Naive thymus-derived CD4-positive, alpha-beta T cell (primary cell): ENCODE measurements around the gene OR52R1. TPM values are rescaled to one million over a fixed set of nuclear protein-coding genes. Genes with fewer than 3 reads are reported as not detected.

Experiments
- ATAC-seq: fragments of 150-1000 bp; cut with Tn5 transposase; 2 replicates; pipeline ENCODE4 v1.10.0; 2021; ENCODE audit warnings: mild to moderate bottlenecking, moderate library complexity
- CTCF ChIA-PET: fragments of 350-600 bp; sonication (Branson Sonifier 250); formaldehyde crosslinking; loops from one replicate; lab custom pipeline; 2021; ENCODE audit warnings: antibody characterized with exemption; lab: Charles Lee
- POLR2A ChIA-PET: fragments of 350-600 bp; sonication (Branson Sonifier 250); formaldehyde crosslinking; loops from one replicate; lab custom pipeline; 2021; ENCODE audit warnings: antibody characterized with exemption, inconsistent platforms; lab: Charles Lee
- DNase-seq, 9 donors: peaks; one replicate each; pipeline versions ENCODE4 v3.0.0 to v3.0.0-alpha.2; 2020 to 2022; ENCODE audit warnings: mixed read lengths in 1 of 9
- H3K27ac ChIP-seq: one replicate; pipeline ENCODE4 v1.7.0; 2013; ENCODE audit warnings: mild to moderate bottlenecking, low read depth, low read length, moderate library complexity
- H3K27me3 ChIP-seq, 2 donors: one replicate each; pipeline ENCODE4 v1.7.0; 2013; ENCODE audit warnings: low read length in 2 of 2, mild to moderate bottlenecking in 2 of 2, moderate library complexity in 2 of 2; ENCODE audit not compliant: control insufficient read depth in 2 of 2, insufficient read depth in 2 of 2
- H3K36me3 ChIP-seq, 3 experiments: 1 replicate in 2 of 3; 2 replicates in 1 of 3; pipeline ENCODE4 v1.7.0; 2013; ENCODE audit warnings: low read length in 3 of 3, mild to moderate bottlenecking in 3 of 3, moderate library complexity in 1 of 3; ENCODE audit not compliant: insufficient read depth in 3 of 3, control insufficient read depth in 2 of 3
- H3K4me1 ChIP-seq, 2 donors: one replicate each; pipeline ENCODE4 v1.7.0; 2013; ENCODE audit warnings: low read length in 2 of 2, mild to moderate bottlenecking in 2 of 2, moderate library complexity in 1 of 2; ENCODE audit not compliant: control insufficient read depth in 2 of 2, insufficient read depth in 2 of 2
- H3K4me3 ChIP-seq: 2 replicates; pipeline ENCODE4 v1.7.0; 2013; ENCODE audit warnings: mild to moderate bottlenecking, low read length
- H3K9me3 ChIP-seq, 3 experiments: 1 replicate in 2 of 3; 2 replicates in 1 of 3; pipeline ENCODE4 v1.7.0; 2013; ENCODE audit warnings: low read length in 3 of 3; ENCODE audit not compliant: control insufficient read depth in 2 of 3
- H3K27ac Mint-ChIP-seq, 9 donors: one replicate each; pipeline ENCODE4 v1.8.0; 2020 to 2022; ENCODE audit warnings: mixed read lengths in 9 of 9, mild to moderate bottlenecking in 8 of 9, moderate library complexity in 5 of 9, inconsistent platforms in 2 of 9
- H3K27me3 Mint-ChIP-seq, 5 donors: one replicate each; pipeline ENCODE4 v1.8.0; 2021 to 2022; ENCODE audit warnings: mixed read lengths in 5 of 5, mild to moderate bottlenecking in 1 of 5
- H3K36me3 Mint-ChIP-seq, 5 donors: one replicate each; pipeline ENCODE4 v1.8.0; 2020 to 2022; ENCODE audit warnings: mixed read lengths in 5 of 5, mild to moderate bottlenecking in 3 of 5, inconsistent platforms in 1 of 5
- H3K4me1 Mint-ChIP-seq, 7 donors: one replicate each; pipeline ENCODE4 v1.8.0; 2020 to 2022; ENCODE audit warnings: mixed read lengths in 7 of 7, mild to moderate bottlenecking in 3 of 7, inconsistent platforms in 1 of 7
- H3K4me3 Mint-ChIP-seq, 10 donors: one replicate each; pipeline ENCODE4 v1.8.0; 2020 to 2022; ENCODE audit warnings: mild to moderate bottlenecking in 10 of 10, mixed read lengths in 10 of 10, moderate library complexity in 6 of 10, inconsistent platforms in 2 of 10
- H3K9me3 Mint-ChIP-seq, 11 donors: one replicate each; pipeline ENCODE4 v1.8.0; 2020 to 2022; ENCODE audit warnings: mixed read lengths in 11 of 11, mild to moderate bottlenecking in 4 of 11, inconsistent platforms in 1 of 11, moderate library complexity in 1 of 11
- intact Hi-C, 2 donors: fragments of 100-400 bp; cut with micrococcal nuclease; formaldehyde crosslinking; loops; one replicate each; pipeline ENCODE4 v1.15.1; 2023
- polyA plus RNA-seq, 2 donors: library from polyadenylated mRNA; unstranded; fragments of 300-500 nt; fragmentation: Illumina TruSeq; gene quantifications; one replicate each; pipeline ENCODE4 v1.2.3, GENCODE V29; 2021
- total RNA-seq, 6 experiments: library from RNA in 5 of 6; stranded (reverse) in 5 of 6; gene quantifications; 1 replicate in 5 of 6; 2 replicates in 1 of 6; pipeline ENCODE4 v1.2.3 and lab custom pipeline; 2021 to 2026

The OR52R1 gene
- total and polyA plus RNA-seq, 7 experiments from 2014 or later: not detected

DNA sequence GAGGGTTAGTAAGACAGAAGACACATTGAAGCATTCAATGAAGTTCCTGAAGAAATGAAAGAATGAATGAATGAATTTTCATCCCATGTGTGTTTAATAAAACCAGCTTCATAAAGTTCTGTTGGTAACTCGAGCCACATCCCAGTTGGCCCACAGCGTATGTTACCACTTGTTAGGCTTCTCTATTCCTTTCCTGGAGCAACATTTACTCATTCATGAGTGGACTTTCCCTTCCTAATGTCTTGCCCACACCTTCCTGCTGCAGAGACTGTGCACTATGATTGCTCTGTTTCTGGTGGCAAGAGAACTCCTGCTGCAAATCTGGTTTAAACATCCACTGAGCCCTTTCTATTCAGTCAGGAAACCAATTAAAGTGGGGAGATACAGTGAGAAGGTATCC lies 7.0 kb downstream of the OR52R1 start:
- H3K36me3 ChIP-seq: no peaks in the 10 kb centered on the region
- CTCF ChIA-PET: no interaction called here
- peaks cover 0 to 10% (median 6%) of the 10 kb centered on the region in 5 donors for H3K27me3 Mint-ChIP-seq

DNA sequence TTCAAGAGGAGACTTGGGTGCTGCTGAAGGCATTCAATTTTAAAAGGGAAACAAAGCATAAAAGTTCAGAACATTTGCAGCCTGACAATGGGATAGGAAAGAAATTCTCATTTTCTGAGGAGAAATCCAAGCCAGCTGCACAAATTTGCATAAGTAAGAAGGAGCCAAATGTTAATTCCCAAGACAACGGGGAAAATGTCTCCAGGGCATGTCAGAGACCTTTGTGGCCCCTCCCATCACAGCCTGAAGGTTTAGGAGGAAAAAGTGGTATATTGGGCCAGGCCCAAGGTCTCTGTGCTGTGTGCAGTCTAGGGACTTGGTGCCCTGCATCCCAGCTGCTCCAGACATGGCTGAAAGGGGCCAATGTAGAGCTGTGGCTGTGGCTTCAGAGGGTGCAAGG lies 21.7 kb downstream of the OR52R1 start:
- ATAC-seq (no peak), DNase-seq (no peak)
- intact Hi-C loops: no loop called here
- CTCF ChIA-PET: no interaction called here
- no peak overlapping the region for H3K4me3 Mint-ChIP-seq
- Histone ChIP-seq H3K27ac (no peak overlapping the region), H3K4me3 (no peak overlapping the region), H3K4me1 (no peaks in the 10 kb centered on the region), H3K36me3 (no peaks in the 10 kb centered on the region), H3K27me3 (no peaks in the 10 kb centered on the region), H3K9me3 (no peaks in the 10 kb centered on the region)
- no peak overlapping the region for H3K27ac Mint-ChIP-seq
- H3K9me3 Mint-ChIP-seq: peaks cover 0 to 22% (median 7%) of the 10 kb centered on the region in 11 donors
- POLR2A ChIA-PET: no interaction called here
- peaks cover 0 to 6% (median 0%) of the 10 kb centered on the region in 5 donors for H3K36me3 Mint-ChIP-seq
- H3K4me1 Mint-ChIP-seq: no peaks in the 10 kb centered on the region
- H3K27me3 Mint-ChIP-seq: peaks cover 0 to 28% (median 15%) of the 10 kb centered on the region in 5 donors

More for the DNA sequence above, 7.0 kb downstream of the OR52R1 start:
- no peaks in the 10 kb centered on the region for H3K27me3 ChIP-seq
- Mint-ChIP-seq H3K9me3 (peaks cover 0 to 2% (median 0%) of the 10 kb centered on the region in 11 donors), H3K27ac (no peak overlapping the region), H3K36me3 (no peaks in the 10 kb centered on the region), H3K4me1 (no peaks in the 10 kb centered on the region), H3K4me3 (no peak overlapping the region)
- H3K9me3 ChIP-seq: no peaks in the 10 kb centered on the region
- no peak overlapping the region for H3K27ac ChIP-seq
- no peak overlapping the region for H3K4me3 ChIP-seq
- H3K4me1 ChIP-seq: no peaks in the 10 kb centered on the region
- POLR2A ChIA-PET: no interaction called here
- DNase-seq: no peak
- ATAC-seq: no peak
- intact Hi-C loops: no loop called here

GRCh38 chr11:4769838-4770237 lies 34.3 kb downstream of the OR52R1 start, which contains the start of gene OR51F1:
TSS of gene OR51F1 (minus strand) at chr11:4769938. CDS start at chr11:4769938, 0 bp downstream.
- H3K4me3 ChIP-seq: no peak within 1 kb of the TSS
- intact Hi-C loops: no loop called here
- DNase-seq (no peak), ATAC-seq (no peak)
- H3K27ac Mint-ChIP-seq: no peak within 1 kb of the TSS
- no peaks in the 10 kb centered on the region for H3K4me1 Mint-ChIP-seq
- no peaks in the 10 kb centered on the region for H3K36me3 ChIP-seq
- no peaks in the 10 kb centered on the region for H3K27me3 ChIP-seq
- peaks cover 0 to 23% (median 7%) of the 10 kb centered on the region in 5 donors for H3K27me3 Mint-ChIP-seq
- no peaks in the 10 kb centered on the region for H3K9me3 ChIP-seq
- POLR2A ChIA-PET: no interaction called here
- CTCF ChIA-PET: no interaction called here
- H3K27ac ChIP-seq: no peak within 1 kb of the TSS
- no peaks in the 10 kb centered on the region for H3K4me1 ChIP-seq
- no peaks in the 10 kb centered on the region for H3K36me3 Mint-ChIP-seq
- H3K9me3 Mint-ChIP-seq: peaks cover 0 to 2% (median 0%) of the 10 kb centered on the region in 11 donors
- no peak within 1 kb of the TSS for H3K4me3 Mint-ChIP-seq

- H3K27me3 ChIP-seq: no peaks in the 10 kb centered on the region
- ChIA-PET POLR2A (no interaction called here), CTCF (no interaction called here)
Observed at GRCh38 chr11:4768094-4768493, 36.1 kb downstream of the OR52R1 start.

GRCh38 chr11:4766420-4767043 lies 37.6 kb downstream of the OR52R1 start:
- DNase-seq (no peak), ATAC-seq (no peak)
- no peaks in the 10 kb centered on the region for H3K4me1 ChIP-seq
- no peak overlapping the region for H3K27ac Mint-ChIP-seq
- no peaks in the 10 kb centered on the region for H3K4me1 Mint-ChIP-seq
- ChIA-PET CTCF (interaction anchor here (0.6 kb wide), 1 partner anchor 637 kb away, joined by 3 read pairs; no protein-coding TSS in a partner anchor), POLR2A (no interaction called here)
- H3K9me3 ChIP-seq: no peaks in the 10 kb centered on the region
- H3K27me3 Mint-ChIP-seq: peaks cover 0 to 23% (median 7%) of the 10 kb centered on the region in 5 donors
- H3K27ac ChIP-seq: no peak overlapping the region
- H3K27me3 ChIP-seq: no peaks in the 10 kb centered on the region
- H3K36me3 Mint-ChIP-seq: no peaks in the 10 kb centered on the region
- H3K4me3 Mint-ChIP-seq: no peak overlapping the region
- no peak overlapping the region for H3K4me3 ChIP-seq
- intact Hi-C loops: no loop called here
- no peaks in the 10 kb centered on the region for H3K9me3 Mint-ChIP-seq
- no peaks in the 10 kb centered on the region for H3K36me3 ChIP-seq

More at GRCh38 chr11:4768094-4768493, 36.1 kb downstream of the OR52R1 start:
- Mint-ChIP-seq H3K27me3 (peaks cover 0 to 23% (median 7%) of the 10 kb centered on the region in 5 donors), H3K27ac (no peak overlapping the region), H3K9me3 (no peaks in the 10 kb centered on the region), H3K4me1 (no peaks in the 10 kb centered on the region), H3K4me3 (no peak overlapping the region), H3K36me3 (no peaks in the 10 kb centered on the region)
- no peak overlapping the region for H3K4me3 ChIP-seq
- no peaks in the 10 kb centered on the region for H3K4me1 ChIP-seq
- no peak for ATAC-seq
- H3K27ac ChIP-seq: no peak overlapping the region
- no peaks in the 10 kb centered on the region for H3K9me3 ChIP-seq
- DNase-seq: no peak
- H3K36me3 ChIP-seq: no peaks in the 10 kb centered on the region
- intact Hi-C loops: no loop called here

DNA sequence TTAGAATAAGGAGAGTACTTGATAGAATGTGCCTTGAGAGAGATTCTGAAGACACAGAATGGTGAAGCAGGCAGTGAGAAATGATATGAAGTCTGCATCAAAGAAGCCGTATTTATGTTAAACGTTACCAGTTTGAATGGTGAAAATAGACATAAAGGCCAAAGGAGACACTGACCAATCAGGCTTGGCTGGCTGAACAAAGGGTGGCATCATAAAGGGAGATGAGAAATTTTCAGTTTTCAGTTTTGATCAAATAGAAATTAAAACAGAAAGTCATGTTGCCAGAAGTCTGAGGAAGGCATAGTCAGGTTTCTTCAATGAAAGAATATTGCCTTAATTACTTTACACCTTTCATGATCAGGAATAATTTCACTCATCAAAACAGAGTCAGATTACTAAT lies 41.1 kb downstream of the OR52R1 start:
- DNase-seq (no peak), ATAC-seq (no peak)
- no peak overlapping the region for H3K4me3 Mint-ChIP-seq
- peaks cover 0 to 10% (median 3%) of the 10 kb centered on the region in 5 donors for H3K27me3 Mint-ChIP-seq
- H3K36me3 Mint-ChIP-seq: no peaks in the 10 kb centered on the region
- no peaks in the 10 kb centered on the region for H3K4me1 Mint-ChIP-seq
- H3K27me3 ChIP-seq: no peaks in the 10 kb centered on the region
- POLR2A ChIA-PET: no interaction called here
- H3K9me3 ChIP-seq: no peaks in the 10 kb centered on the region
- no peak overlapping the region for H3K27ac Mint-ChIP-seq
- no peaks in the 10 kb centered on the region for H3K9me3 Mint-ChIP-seq
- CTCF ChIA-PET: no interaction called here
- no peak overlapping the region for H3K27ac ChIP-seq
- no peaks in the 10 kb centered on the region for H3K36me3 ChIP-seq
- H3K4me3 ChIP-seq: no peak overlapping the region
- H3K4me1 ChIP-seq: no peaks in the 10 kb centered on the region
- intact Hi-C loops: no loop called here
